T-helper 9 cell (primary cell): ENCODE data around the gene KIDINS220.
"Not testable (repeated sequence)": the region's sequence is repeated elsewhere in the genome, so short reads cannot be mapped to it uniquely, and the experiment has no call there.

ENCODE experiments used
- DNase-seq: peaks from one replicate; pipeline ENCODE4 v3.0.0-alpha.2; 2020

KIDINS220 gene

GRCh38 chr2:8750221-8750620, 87.2 kb downstream of the KIDINS220 start:
- DNase-seq: no peak

GRCh38 chr2:8743261-8743660, 94.2 kb downstream of the KIDINS220 start:
- DNase-seq: no peak

- no peak for DNase-seq
These were observed 97.3 kb downstream of the KIDINS220 start for GRCh38 chr2:8740136-8740535.

GRCh38 chr2:8737571-8738175, 99.7 kb downstream of the KIDINS220 start:
- no peak for DNase-seq

DNA sequence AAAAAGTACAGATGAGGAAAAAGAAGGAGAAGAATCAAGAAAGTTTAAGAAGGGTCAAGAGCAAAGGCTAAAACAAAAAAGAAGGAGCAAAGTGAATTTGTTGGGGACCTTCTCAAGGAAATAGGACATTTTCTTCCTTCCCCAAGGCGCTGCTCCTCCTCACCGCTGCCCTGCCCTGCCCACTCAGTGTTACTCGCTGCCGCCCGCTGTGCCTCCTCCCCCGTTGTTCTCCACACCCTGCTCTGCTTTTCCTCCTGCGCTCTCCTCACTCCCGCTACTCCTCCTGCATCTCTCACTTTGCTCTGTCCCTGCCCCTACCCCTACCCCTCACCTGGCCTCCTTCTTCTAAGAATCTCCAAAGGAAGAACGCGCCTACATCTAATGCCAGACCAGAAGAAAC, 104.8 kb downstream of the KIDINS220 start:
- no peak for DNase-seq

- DNase-seq: no peak
These were observed 107.5 kb downstream of the KIDINS220 start for GRCh38 chr2:8729939-8730338.

GRCh38 chr2:8729101-8729500, 108.3 kb downstream of the KIDINS220 start:
- not testable (repeated sequence) for DNase-seq

DNA sequence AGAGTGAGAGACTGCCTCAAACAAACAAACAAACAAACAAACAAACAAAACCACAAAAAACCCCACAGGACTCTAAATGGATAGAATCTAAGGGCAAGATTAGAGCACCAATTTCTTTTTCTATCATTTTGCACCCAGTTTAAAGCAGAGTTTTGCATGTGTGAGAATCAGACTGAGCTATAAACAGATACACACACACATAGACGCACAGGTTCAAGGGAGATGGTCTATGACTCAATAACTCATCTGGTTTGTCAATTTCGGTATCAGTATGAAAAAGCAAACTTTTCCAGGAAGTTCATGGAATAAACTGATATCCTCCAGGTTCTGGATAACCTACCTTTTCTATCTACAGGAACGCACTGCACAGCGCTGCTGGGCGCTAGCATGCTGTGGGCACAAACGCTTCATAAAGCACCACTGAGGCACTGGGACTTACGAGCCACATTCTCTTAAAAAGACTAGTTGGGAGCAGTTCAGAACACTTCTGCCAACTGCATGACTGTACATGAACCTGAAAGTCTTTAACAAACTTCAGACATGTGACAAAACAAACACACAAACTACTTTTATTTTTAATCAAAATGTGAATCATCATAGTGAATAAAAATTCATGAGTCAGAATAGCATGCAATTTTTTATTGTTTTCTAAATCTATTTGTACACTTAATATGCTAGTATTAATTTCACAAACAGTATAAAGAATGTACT, 109.0 kb downstream of the KIDINS220 start:
- DNase-seq: no peak

- DNase-seq: no peak
These were observed 111.6 kb downstream of the KIDINS220 start for GRCh38 chr2:8725838-8726237.

DNA sequence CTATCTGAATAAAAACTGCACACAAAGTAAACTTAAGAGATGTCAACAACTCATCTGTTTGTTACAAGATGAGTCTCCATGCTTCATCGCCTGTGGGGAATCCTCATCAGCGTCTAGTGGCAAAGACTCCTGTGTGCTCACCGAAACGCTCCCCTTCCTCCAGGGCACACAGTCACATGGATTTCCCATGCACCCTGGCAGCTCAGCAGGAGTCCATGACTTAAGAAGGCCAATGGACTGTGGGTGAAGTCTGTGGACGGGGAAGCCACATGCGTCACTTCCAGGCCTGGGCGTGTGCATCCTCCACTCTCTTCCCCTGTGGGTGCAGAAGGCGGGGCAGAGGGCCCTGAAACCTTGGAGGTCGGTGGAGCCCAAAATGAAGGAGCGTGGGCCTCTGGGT, 114.4 kb downstream of the KIDINS220 start:
- no peak for DNase-seq

DNA sequence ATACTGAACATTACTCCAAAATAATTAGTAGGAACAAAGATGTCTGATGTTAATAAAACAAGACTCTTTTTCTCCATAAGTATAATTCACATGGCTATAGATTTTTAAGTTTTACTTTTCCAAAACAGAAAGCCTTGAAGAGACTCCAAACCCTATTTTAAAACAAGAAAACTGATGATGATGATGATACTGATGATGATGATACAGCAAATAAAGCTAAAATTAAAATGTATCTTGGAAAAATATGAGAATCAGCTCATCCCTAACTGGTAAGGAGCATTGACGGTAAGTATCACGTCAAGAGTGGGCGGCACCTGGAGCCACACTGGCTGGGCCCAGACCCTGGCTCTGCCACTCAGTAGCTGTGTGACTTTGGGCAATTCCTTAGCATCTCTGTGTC, 116.0 kb downstream of the KIDINS220 start:
- no peak for DNase-seq

GRCh38 chr2:8720741-8721140, 116.7 kb downstream of the KIDINS220 start:
- DNase-seq: no peak

- no peak for DNase-seq
These were observed 117.9 kb downstream of the KIDINS220 start for GRCh38 chr2:8719528-8719927.

DNA sequence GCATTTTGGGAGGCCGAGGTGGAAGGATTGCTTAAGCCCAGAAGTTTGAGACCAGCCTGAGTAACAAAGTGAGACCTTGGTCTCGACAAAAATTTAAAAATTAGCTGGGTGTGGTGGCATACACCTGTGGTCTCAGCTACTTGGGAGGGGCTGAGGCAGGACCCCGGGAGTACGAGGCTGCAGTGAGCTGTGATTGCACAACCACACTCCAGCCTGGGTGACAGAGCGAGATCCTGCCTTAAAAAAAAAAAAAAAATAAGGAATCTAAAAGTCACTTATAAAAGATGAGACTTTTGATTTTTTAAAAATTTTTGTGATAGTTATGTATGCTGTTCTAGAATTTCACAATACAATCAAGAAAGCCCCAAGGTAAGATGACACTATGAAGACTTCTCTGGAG, 122.4 kb downstream of the KIDINS220 start:
- no peak for DNase-seq

DNA sequence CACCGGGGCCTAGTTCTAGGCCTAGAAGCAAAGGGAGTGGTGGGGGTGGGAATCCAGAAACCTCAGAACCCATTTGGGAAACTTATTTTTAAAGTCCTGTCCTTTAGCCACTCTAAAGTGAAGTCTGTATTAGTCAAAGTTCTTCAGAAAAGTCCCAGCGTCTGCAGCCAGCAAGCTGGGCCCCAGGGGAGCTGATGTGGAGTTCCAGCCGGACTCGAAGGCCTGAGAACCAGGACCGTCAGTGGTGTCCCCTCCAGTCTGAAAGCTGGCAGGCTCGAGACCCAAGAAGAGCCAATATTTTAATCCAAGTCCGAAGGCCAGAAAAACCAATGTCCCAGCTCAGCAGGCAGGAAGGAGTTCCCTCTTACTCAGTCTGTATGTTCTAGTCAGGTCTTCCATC, 123.1 kb downstream of the KIDINS220 start:
- no peak for DNase-seq

- DNase-seq: no peak
These were observed 126.5 kb downstream of the KIDINS220 start for GRCh38 chr2:8710951-8711350.

GRCh38 chr2:8709611-8710010, 127.8 kb downstream of the KIDINS220 start:
- DNase-seq: no peak

- no peak for DNase-seq
These were observed 132.5 kb downstream of the KIDINS220 start for GRCh38 chr2:8704906-8705305.

DNA sequence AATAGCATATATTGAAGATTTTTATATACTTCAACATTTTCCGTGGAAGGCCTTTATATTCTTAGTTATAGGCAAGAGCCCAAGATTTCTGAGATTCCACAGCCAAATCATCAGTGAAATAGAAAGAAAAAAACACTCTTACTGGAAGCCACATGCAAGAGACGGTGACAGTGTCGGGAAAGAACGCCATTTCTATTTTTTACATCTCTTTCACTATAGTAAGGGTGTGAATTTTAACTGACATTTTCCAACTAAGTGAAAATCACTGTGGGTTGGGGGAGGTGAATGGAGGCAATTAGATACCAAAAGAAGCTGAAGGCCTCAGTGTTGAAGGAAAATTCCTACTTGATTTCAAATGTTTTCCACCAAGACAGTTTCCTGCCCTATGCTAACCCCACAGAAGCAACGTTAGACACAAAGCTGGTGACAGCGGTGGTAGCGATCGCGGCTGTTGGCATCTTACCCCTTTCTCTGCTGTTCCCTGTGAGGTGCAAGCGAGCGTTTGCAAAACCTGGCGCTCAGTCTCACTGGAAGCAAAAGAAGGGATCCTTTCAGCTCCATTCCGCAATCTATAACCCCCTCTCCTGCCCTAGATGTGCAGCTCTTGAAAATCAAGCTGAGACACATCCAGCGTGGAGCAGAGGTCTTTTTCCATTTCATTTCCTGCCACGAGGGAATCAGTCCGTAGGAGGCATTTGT, 135.6 kb downstream of the KIDINS220 start:
- no peak for DNase-seq

- DNase-seq: no peak
These were observed 137.6 kb downstream of the KIDINS220 start for GRCh38 chr2:8699839-8700238.

- DNase-seq: no peak
These were observed 140.2 kb downstream of the KIDINS220 start for GRCh38 chr2:8697190-8697589.

- no peak for DNase-seq
These were observed 142.7 kb downstream of the KIDINS220 start for GRCh38 chr2:8694737-8695136.

GRCh38 chr2:8693157-8693821, 144.1 kb downstream of the KIDINS220 start:
- DNase-seq: no peak

DNA sequence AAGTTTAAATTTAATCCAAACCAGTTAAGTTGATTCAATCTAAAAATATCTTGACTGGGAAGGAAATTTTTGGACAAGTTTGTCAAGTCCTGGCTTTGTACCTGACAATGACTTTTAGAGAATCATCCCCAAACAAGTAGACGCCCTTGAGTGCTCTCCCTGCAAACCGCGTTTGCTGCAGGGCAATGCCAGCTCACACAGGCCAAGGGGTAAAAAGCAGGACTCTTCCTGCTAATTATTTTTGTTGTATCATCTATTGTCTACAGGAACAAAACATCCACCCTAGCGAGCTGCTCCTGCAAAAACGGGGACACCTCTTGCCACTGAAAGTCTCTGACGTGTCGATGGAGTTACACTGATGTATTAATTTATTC, 144.6 kb downstream of the KIDINS220 start:
- no peak for DNase-seq
